Sigmoid colon (tissue), 4 donors: Measurements from ENCODE around the gene ZCCHC17.

Source experiments
- POLR2A ChIP-seq, 2 donors: fragments of 450-650 bp; IDR thresholded peaks; one replicate each; pipeline ENCODE4 v1.6.1; 2016; ENCODE audit warnings: antibody characterized with exemption in 2 of 2, mild to moderate bottlenecking in 2 of 2, moderate library complexity in 2 of 2
- POLR2AphosphoS5 ChIP-seq, 4 donors: sonication (generic); formaldehyde crosslinking; IDR thresholded peaks; one replicate each; pipeline ENCODE4 v1.6.1; 2017; ENCODE audit warnings: antibody characterized with exemption in 4 of 4

GRCh38 chr1:31310198-31310597 is 13.4 kb downstream of the ZCCHC17 start:
- no peak for TF ChIP-seq POLR2A (IDR thresholded peaks at IDR 0.05)
- TF ChIP-seq POLR2AphosphoS5 (IDR thresholded peaks at IDR 0.05) = no peak
